ENCODE data around the gene PRAC2. TPM values are rescaled to one million over a fixed set of nuclear protein-coding genes. Genes with fewer than 3 reads are reported as not detected.
A peak's percentile ranks its signal among the peaks of the same experiment; 100 is the strongest.

PRAC2 gene
- total and polyA plus RNA-seq, 2 of the 8 experiments (the other 6 are each of a cell fraction or from before 2014, with no cell fraction given), result not detected

DNA sequence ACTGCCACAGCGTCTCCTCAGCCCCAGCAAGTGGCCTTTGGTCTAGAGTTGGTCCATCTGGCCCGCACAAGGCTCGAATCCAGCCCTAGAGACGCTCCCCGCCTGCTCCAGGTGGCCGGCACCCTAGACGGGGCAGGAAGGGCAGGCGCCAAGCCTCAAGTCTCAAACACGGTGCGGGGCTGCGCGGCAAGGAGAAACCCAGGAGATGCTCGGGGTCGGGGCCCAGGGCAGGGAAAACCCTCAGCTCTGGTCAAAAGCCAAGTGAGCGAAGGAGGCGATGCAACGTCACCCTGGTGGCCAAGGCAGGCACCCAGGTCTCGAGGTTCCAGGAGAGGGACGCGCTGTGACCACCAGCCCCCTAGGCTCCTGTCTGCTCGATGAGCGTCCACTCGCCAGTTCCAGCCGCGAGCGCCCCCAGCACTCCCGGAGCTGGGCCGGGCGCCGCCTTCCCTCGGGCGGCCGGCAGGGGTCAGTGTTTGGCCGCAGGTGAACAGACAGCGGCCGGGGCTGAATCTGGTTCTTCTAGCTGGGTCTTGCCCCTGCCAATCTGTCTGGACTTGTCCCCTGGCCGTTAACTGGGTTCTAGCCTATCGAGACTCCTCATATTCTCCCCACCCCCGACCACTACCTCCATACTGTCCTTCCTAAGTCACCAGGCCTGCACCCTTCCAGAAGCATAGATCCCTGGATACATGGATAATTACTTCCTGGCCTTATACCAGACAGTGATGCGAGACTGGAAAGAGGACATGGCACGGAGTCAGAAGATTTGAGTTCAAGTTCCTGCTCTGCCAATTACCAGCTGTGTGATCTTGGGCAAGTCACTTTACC is 44.6 kb upstream of the PRAC2 start (continued):
- peak; percentile 78 for TF ChIP-seq EZH2 (IDR thresholded peaks at IDR 0.05; ENCODE audit: low read depth, low read length, severe bottlenecking)
- TF ChIP-seq RAD21 (IDR thresholded peaks at IDR 0.05 in 1 of 2, conservative IDR thresholded peaks at IDR 0.05 in 1 of 2; ENCODE audit: low read depth in 2 of 2, low read length in 2 of 2), result peak; percentile 95 to 98
- TF ChIP-seq CEBPB (IDR thresholded peaks at IDR 0.05; ENCODE audit: low read depth, low read length), result no peak
- TF ChIP-seq KDM4A (IDR thresholded peaks at IDR 0.05; ENCODE audit: low read depth, low read length, severe bottlenecking), result peak; percentile 91
- peak; percentile 67 for TF ChIP-seq ASH2L (IDR thresholded peaks at IDR 0.05; ENCODE audit: low read length)
- TF ChIP-seq SIN3A (conservative IDR thresholded peaks at IDR 0.05 in 1 of 2, IDR thresholded peaks at IDR 0.05 in 1 of 2; ENCODE audit: low read depth in 1 of 2, low read length in 2 of 2), result 0 out of 4 replicates have a peak, but pooled peaks of 1 of the 2 experiments have one; percentile 26
- TF ChIP-seq SRF (IDR thresholded peaks at IDR 0.05; ENCODE audit: low read depth, low read length), result no peak
- TF ChIP-seq CBX5 (IDR thresholded peaks at IDR 0.05; ENCODE audit: low read depth, low read length), result no peak
- no peak for TF ChIP-seq TCF12 (IDR thresholded peaks at IDR 0.05; ENCODE audit: low read depth, low read length)
- TF ChIP-seq RNF2 (IDR thresholded peaks at IDR 0.05; ENCODE audit: borderline replicate concordance, low read depth, low read length, missing control alignments, poor library complexity, severe bottlenecking), result peak; percentile 33
- TF ChIP-seq RFX5 (IDR thresholded peaks at IDR 0.05; ENCODE audit: borderline replicate concordance, low read depth, low read length), result peak; percentile 24; the same call in 1 of the 2 replicates
- TF ChIP-seq, protein P1, sequence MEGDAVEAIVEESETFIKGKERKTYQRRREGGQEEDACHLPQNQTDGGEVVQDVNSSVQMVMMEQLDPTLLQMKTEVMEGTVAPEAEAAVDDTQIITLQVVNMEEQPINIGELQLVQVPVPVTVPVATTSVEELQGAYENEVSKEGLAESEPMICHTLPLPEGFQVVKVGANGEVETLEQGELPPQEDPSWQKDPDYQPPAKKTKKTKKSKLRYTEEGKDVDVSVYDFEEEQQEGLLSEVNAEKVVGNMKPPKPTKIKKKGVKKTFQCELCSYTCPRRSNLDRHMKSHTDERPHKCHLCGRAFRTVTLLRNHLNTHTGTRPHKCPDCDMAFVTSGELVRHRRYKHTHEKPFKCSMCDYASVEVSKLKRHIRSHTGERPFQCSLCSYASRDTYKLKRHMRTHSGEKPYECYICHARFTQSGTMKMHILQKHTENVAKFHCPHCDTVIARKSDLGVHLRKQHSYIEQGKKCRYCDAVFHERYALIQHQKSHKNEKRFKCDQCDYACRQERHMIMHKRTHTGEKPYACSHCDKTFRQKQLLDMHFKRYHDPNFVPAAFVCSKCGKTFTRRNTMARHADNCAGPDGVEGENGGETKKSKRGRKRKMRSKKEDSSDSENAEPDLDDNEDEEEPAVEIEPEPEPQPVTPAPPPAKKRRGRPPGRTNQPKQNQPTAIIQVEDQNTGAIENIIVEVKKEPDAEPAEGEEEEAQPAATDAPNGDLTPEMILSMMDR (IDR thresholded peaks at IDR 0.05; ENCODE audit: control extremely low read depth in 1 of 3, insufficient read depth in 1 of 3, low read depth in 1 of 3, low read length in 3 of 3), result peak; percentile 91 to 99 (median 91)
- TF ChIP-seq GABPA (IDR thresholded peaks at IDR 0.05; ENCODE audit: borderline replicate concordance, insufficient read depth, low read length), result peak; percentile 60; the same call in 1 of the 2 replicates
- TF ChIP-seq TEAD4 (IDR thresholded peaks at IDR 0.05; ENCODE audit: low read depth, low read length), result no peak

Data from H1 (cell line).